Body of pancreas (tissue), 4 donors: ENCODE results near the gene TEAD1.

Experiments used
- CTCF ChIP-seq, 7 experiments: fragments of 450-650 bp in 4 of 7; fragments of 200-600 bp in 3 of 7; sonication (generic) in 3 of 7; IDR thresholded peaks; one replicate each; pipeline ENCODE4 v1.5.1; 2016 to 2019; ENCODE audit warnings: antibody characterized with exemption in 7 of 7
- POLR2A ChIP-seq, 3 donors: fragments of 450-650 bp; IDR thresholded peaks; one replicate each; pipeline ENCODE4 v1.6.1; 2016; ENCODE audit warnings: antibody characterized with exemption in 3 of 3, mild to moderate bottlenecking in 2 of 3

DNA sequence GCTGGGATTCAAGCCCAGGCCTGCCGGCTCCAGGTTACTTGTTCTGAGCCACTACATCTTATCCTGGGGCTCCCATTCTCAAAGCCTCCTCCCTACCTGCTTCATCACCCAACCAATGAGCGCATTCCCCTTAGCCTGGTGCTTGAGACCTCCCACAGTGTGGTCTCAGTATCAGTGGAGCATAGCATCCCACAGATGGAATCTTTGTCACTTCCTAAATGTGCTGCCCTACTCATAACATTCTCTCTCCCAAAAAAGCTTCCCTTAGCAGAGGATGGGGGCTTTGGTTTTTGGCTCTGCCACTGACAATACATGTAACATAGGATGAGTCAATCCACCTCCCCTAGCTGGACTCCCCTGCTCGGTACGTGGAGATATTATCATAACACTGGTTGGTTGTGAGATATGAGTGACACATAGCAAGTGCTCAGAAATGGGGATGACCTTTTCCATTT is 28.8 kb downstream of the TEAD1 start:
- TF ChIP-seq CTCF (IDR thresholded peaks at IDR 0.05) = no peak
- no peak for TF ChIP-seq POLR2A (IDR thresholded peaks at IDR 0.05)
